Activated naive CD8-positive, alpha-beta T cell (primary cell): ENCODE results near the gene MARCHF6.
"Not testable (repeated sequence)": the region's sequence is repeated elsewhere in the genome, so short reads cannot be mapped to it uniquely, and the experiment has no call there.

Experiments used
- H3K27ac Mint-ChIP-seq: one replicate; pipeline ENCODE4 v1.8.0; 2021; ENCODE audit warnings: mixed read lengths
- H3K27me3 Mint-ChIP-seq: one replicate; pipeline ENCODE4 v1.8.0; 2021; ENCODE audit warnings: mixed read lengths
- H3K36me3 Mint-ChIP-seq: one replicate; pipeline ENCODE4 v1.8.0; 2021; ENCODE audit warnings: mixed read lengths
- H3K4me1 Mint-ChIP-seq: one replicate; pipeline ENCODE4 v1.8.0; 2021; ENCODE audit warnings: low read depth, mixed read lengths
- H3K4me3 Mint-ChIP-seq: one replicate; pipeline ENCODE4 v1.8.0; 2021; ENCODE audit warnings: mild to moderate bottlenecking, mixed read lengths
- H3K9me3 Mint-ChIP-seq: one replicate; pipeline ENCODE4 v1.8.0; 2021; ENCODE audit warnings: low read depth, mixed read lengths

The MARCHF6 gene

GRCh38 chr5:10353241-10354047, at the start of gene MARCHF6:
Gene MARCHF6 (plus strand): TSS chr5:10353695. CDS start chr5:10353899, 204 bp downstream.
- H3K4me3 Mint-ChIP-seq, result peak within 1 kb of the TSS; percentile 99
- peaks cover 46% of the 10 kb centered on the region for H3K4me1 Mint-ChIP-seq
- peaks cover 2% of the 10 kb centered on the region for H3K36me3 Mint-ChIP-seq
- H3K9me3 Mint-ChIP-seq, result no peaks in the 10 kb centered on the region
- H3K27ac Mint-ChIP-seq, result peak within 1 kb of the TSS; percentile 98
- H3K27me3 Mint-ChIP-seq, result no peaks in the 10 kb centered on the region

GRCh38 chr5:10303699-10304170, 49.8 kb upstream of the MARCHF6 start:
- no peaks in the 10 kb centered on the region for H3K9me3 Mint-ChIP-seq
- no peak overlapping the region for H3K27ac Mint-ChIP-seq
- H3K4me3 Mint-ChIP-seq, result no peak overlapping the region
- H3K4me1 Mint-ChIP-seq, result peaks cover 5% of the 10 kb centered on the region
- peaks cover 4% of the 10 kb centered on the region for H3K27me3 Mint-ChIP-seq
- H3K36me3 Mint-ChIP-seq, result peaks cover 2% of the 10 kb centered on the region

GRCh38 chr5:10304932-10305331, 48.6 kb upstream of the MARCHF6 start:
- no peak overlapping the region for H3K27ac Mint-ChIP-seq
- peaks cover 5% of the 10 kb centered on the region for H3K4me1 Mint-ChIP-seq
- H3K36me3 Mint-ChIP-seq, result peaks cover 2% of the 10 kb centered on the region
- no peak overlapping the region for H3K4me3 Mint-ChIP-seq
- H3K27me3 Mint-ChIP-seq, result peaks cover 4% of the 10 kb centered on the region
- no peaks in the 10 kb centered on the region for H3K9me3 Mint-ChIP-seq

GRCh38 chr5:10306114-10306513, 47.4 kb upstream of the MARCHF6 start:
- peaks cover 2% of the 10 kb centered on the region for H3K36me3 Mint-ChIP-seq
- H3K4me3 Mint-ChIP-seq, result peak overlapping the region; percentile 2
- H3K27me3 Mint-ChIP-seq, result peaks cover 8% of the 10 kb centered on the region

GRCh38 chr5:10306806-10307205, 46.7 kb upstream of the MARCHF6 start:
- peak overlapping the region; percentile 88 for H3K4me3 Mint-ChIP-seq
- no peaks in the 10 kb centered on the region for H3K9me3 Mint-ChIP-seq
- peaks cover 2% of the 10 kb centered on the region for H3K36me3 Mint-ChIP-seq
- no peak overlapping the region for H3K27ac Mint-ChIP-seq
- H3K4me1 Mint-ChIP-seq, result peaks cover 5% of the 10 kb centered on the region
- peaks cover 8% of the 10 kb centered on the region for H3K27me3 Mint-ChIP-seq

More at GRCh38 chr5:10306114-10306513, 47.4 kb upstream of the MARCHF6 start:
- H3K9me3 Mint-ChIP-seq, result no peaks in the 10 kb centered on the region
- H3K27ac Mint-ChIP-seq, result no peak overlapping the region
- peaks cover 5% of the 10 kb centered on the region for H3K4me1 Mint-ChIP-seq

- peaks cover 5% of the 10 kb centered on the region for H3K4me1 Mint-ChIP-seq
- H3K27me3 Mint-ChIP-seq, result peaks cover 8% of the 10 kb centered on the region
- H3K27ac Mint-ChIP-seq, result peak within 1 kb of the TSS; percentile 19
- peak within 1 kb of the TSS; percentile 88 for H3K4me3 Mint-ChIP-seq
- H3K36me3 Mint-ChIP-seq, result peaks cover 2% of the 10 kb centered on the region
- H3K9me3 Mint-ChIP-seq, result no peaks in the 10 kb centered on the region
Measured at GRCh38 chr5:10307206-10308148, 46.0 kb upstream of the MARCHF6 start, which contains the start of gene CMBL. Gene CMBL (minus strand): TSS chr5:10307902. CDS start chr5:10290762, 17,140 bp downstream.

GRCh38 chr5:10308844-10309243, 44.7 kb upstream of the MARCHF6 start:
- Mint-ChIP-seq H3K4me1 (peaks cover 5% of the 10 kb centered on the region), H3K4me3 (peak overlapping the region; percentile 42), H3K36me3 (peaks cover 2% of the 10 kb centered on the region), H3K9me3 (no peaks in the 10 kb centered on the region), H3K27ac (no peak overlapping the region), H3K27me3 (peaks cover 10% of the 10 kb centered on the region)

- H3K36me3 Mint-ChIP-seq, result peaks cover 2% of the 10 kb centered on the region
- H3K4me1 Mint-ChIP-seq, result peaks cover 5% of the 10 kb centered on the region
- H3K9me3 Mint-ChIP-seq, result no peaks in the 10 kb centered on the region
- H3K4me3 Mint-ChIP-seq, result no peak overlapping the region
- peaks cover 10% of the 10 kb centered on the region for H3K27me3 Mint-ChIP-seq
- no peak overlapping the region for H3K27ac Mint-ChIP-seq
Measured at GRCh38 chr5:10310066-10310779, 43.3 kb upstream of the MARCHF6 start.

- H3K36me3 Mint-ChIP-seq, H3K27ac Mint-ChIP-seq, H3K9me3 Mint-ChIP-seq, H3K4me1 Mint-ChIP-seq, H3K27me3 Mint-ChIP-seq, H3K4me3 Mint-ChIP-seq: not testable (repeated sequence)
Measured at GRCh38 chr5:10310835-10311570, 42.5 kb upstream of the MARCHF6 start.

GRCh38 chr5:10311595-10312425, 41.7 kb upstream of the MARCHF6 start:
- Mint-ChIP-seq H3K4me1 (peaks cover 5% of the 10 kb centered on the region), H3K27me3 (peaks cover 10% of the 10 kb centered on the region), H3K36me3 (peaks cover 2% of the 10 kb centered on the region), H3K9me3 (no peaks in the 10 kb centered on the region), H3K4me3 (no peak overlapping the region), H3K27ac (no peak overlapping the region)

- Mint-ChIP-seq H3K27ac (no peak overlapping the region), H3K36me3 (peaks cover 2% of the 10 kb centered on the region), H3K27me3 (peaks cover 5% of the 10 kb centered on the region), H3K9me3 (no peaks in the 10 kb centered on the region), H3K4me3 (no peak overlapping the region), H3K4me1 (no peaks in the 10 kb centered on the region)
Measured at GRCh38 chr5:10315201-10315600, 38.3 kb upstream of the MARCHF6 start.

- Mint-ChIP-seq H3K27me3 (peaks cover 3% of the 10 kb centered on the region), H3K27ac (no peak overlapping the region), H3K9me3 (no peaks in the 10 kb centered on the region), H3K4me3 (no peak overlapping the region), H3K36me3 (peaks cover 2% of the 10 kb centered on the region), H3K4me1 (no peaks in the 10 kb centered on the region)
Measured at GRCh38 chr5:10315824-10316509, 37.5 kb upstream of the MARCHF6 start.
